Panc1 (cell line): ENCODE results near the gene SIM2. TPM values are rescaled to one million over a fixed set of nuclear protein-coding genes. Genes with fewer than 3 reads are reported as not detected.

Source experiments
- ATAC-seq: fragments of 200-7000 bp; cut with Tn5 transposase; 2 replicates; pipeline ENCODE4 v1.9.1; 2020; ENCODE audit warnings: mild to moderate bottlenecking, moderate library complexity
- BruUV-seq: library from RNA; stranded (reverse); fragments of 400-500 nt; replicated peaks from 2 replicates; lab custom pipeline; 2021; lab: Mats Ljungman, UMichigan
- CTCF ChIA-PET: fragments of 300-600 bp; sonication (Branson Sonifier 250); formaldehyde crosslinking; loops from one replicate; lab custom pipeline; 2022; ENCODE audit warnings: antibody characterized with exemption; lab: Charles Lee
- POLR2A ChIA-PET: fragments of 300-600 bp; sonication (Branson Sonifier 250); formaldehyde crosslinking; loops from one replicate; lab custom pipeline; 2022; ENCODE audit warnings: antibody characterized with exemption; lab: Charles Lee
- DNase-seq: peaks from one replicate; pipeline ENCODE4 v3.0.0-alpha.2; 2010; ENCODE audit warnings: low read depth, low spot score
- H3K27ac ChIP-seq: 2 replicates; pipeline ENCODE4 v1.5.1; 2011; ENCODE audit warnings: mild to moderate bottlenecking, low read length, inconsistent platforms
- H3K27me3 ChIP-seq: fragments of 200-500 bp; sonication (Bioruptor generic); 2 replicates; pipeline ENCODE4 v1.6.0; 2014; ENCODE audit warnings: low read length, inconsistent platforms; ENCODE audit not compliant: control insufficient read depth, insufficient read depth
- H3K36me3 ChIP-seq: fragments of 200-500 bp; sonication (Bioruptor generic); 2 replicates; pipeline ENCODE4 v1.5.1; 2014; ENCODE audit warnings: inconsistent platforms, mild to moderate bottlenecking, low read length, moderate library complexity; ENCODE audit not compliant: control insufficient read depth, insufficient read depth
- H3K4me1 ChIP-seq: 2 replicates; pipeline ENCODE4 v1.5.1; 2011; ENCODE audit warnings: inconsistent platforms, mild to moderate bottlenecking, low read length, moderate library complexity; ENCODE audit not compliant: control insufficient read depth, insufficient read depth
- H3K4me3 ChIP-seq, 2 experiments: 2 replicates each; pipeline ENCODE4 v1.5.1; 2011 to 2012; ENCODE audit warnings: low read depth in 2 of 2, low read length in 2 of 2, mild to moderate bottlenecking in 2 of 2, inconsistent platforms in 1 of 2, moderate library complexity in 1 of 2
- H3K9me3 ChIP-seq: fragments of 200-500 bp; sonication (Bioruptor generic); 2 replicates; pipeline ENCODE4 v1.5.1; 2014; ENCODE audit warnings: low read depth, mild to moderate bottlenecking, inconsistent platforms, low read length, moderate library complexity; ENCODE audit not compliant: control insufficient read depth, insufficient read depth
- CTCF ChIP-seq: fragments of 450-650 bp; IDR thresholded peaks from 2 replicates; pipeline ENCODE4 v1.5.1; 2017; ENCODE audit warnings: mild to moderate bottlenecking
- POLR2AphosphoS5 ChIP-seq: IDR thresholded peaks from 2 replicates; pipeline ENCODE4 v1.6.1; 2012; ENCODE audit warnings: mild to moderate bottlenecking, low read depth, low read length, moderate library complexity
- REST ChIP-seq, 2 experiments: IDR thresholded peaks; 2 replicates each; pipeline ENCODE4 v1.6.1; 2011 to 2012; ENCODE audit warnings: low read depth in 2 of 2, control low read depth in 1 of 2, low read length in 1 of 2, mild to moderate bottlenecking in 1 of 2, moderate library complexity in 1 of 2; ENCODE audit not compliant: insufficient read depth in 1 of 2
- SIN3A ChIP-seq: IDR thresholded peaks from 2 replicates; pipeline ENCODE4 v1.6.1; 2012; ENCODE audit warnings: low read depth, mild to moderate bottlenecking, low read length, moderate library complexity, borderline replicate concordance; ENCODE audit not compliant: insufficient read depth
- TCF7L2 ChIP-seq: IDR thresholded peaks from 2 replicates; pipeline ENCODE4 v1.6.1; 2011; ENCODE audit warnings: mild to moderate bottlenecking, low read depth, low read length, inconsistent platforms
- in situ Hi-C: cut with HindIII; loops from 2 replicates; pipeline ENCODE4 v1.10.0; 2016; ENCODE audit warnings: low sequenced_read_pairs, low pct_unique_long_range_greater_than_20kb
- intact Hi-C: fragments of 100-400 bp; cut with micrococcal nuclease; formaldehyde crosslinking; loops from one replicate; pipeline ENCODE4 v1.10.0; 2022; ENCODE audit not compliant: unreplicated experiment
- total RNA-seq: library from RNA; stranded (reverse); gene quantifications from one replicate; pipeline ENCODE4 v1.2.1, GENCODE V29; 2021; ENCODE audit not compliant: unreplicated experiment

The SIM2 gene
- total RNA-seq, 1 experiment from 2014 or later, result 11.5 TPM

DNA sequence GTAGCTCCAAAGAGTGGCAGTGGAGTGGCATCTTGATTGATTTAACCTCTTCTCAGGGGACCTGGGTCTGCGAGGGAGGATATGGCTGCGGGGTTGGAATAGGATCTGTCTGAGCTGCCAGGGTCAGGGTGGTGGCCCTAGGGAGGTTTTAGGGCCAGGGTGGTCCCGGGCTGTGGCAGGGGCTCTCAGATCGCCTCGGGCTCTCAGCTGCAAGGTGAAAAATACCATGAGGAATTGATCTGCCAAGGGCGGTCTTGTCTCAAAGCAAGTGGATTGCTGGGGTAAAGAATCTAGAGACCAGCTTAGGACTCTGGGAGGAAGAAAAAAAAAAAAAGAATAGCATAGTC is 3.7 kb downstream of the SIM2 start:
- intact Hi-C loops (no loop called here), in situ Hi-C loops (no loop called here)
- TF ChIP-seq TCF7L2 (no peak), POLR2AphosphoS5 (no peak), CTCF (no peak), REST (IDR thresholded peaks at IDR 0.05; ENCODE audit: insufficient read depth in 1 of 2, low read depth in 2 of 2, low read length in 1 of 2) (no peak), SIN3A (no peak)
- no peaks in the 10 kb centered on the region for H3K9me3 ChIP-seq
- DNase-seq, result no peak
- no TSS peak for BruUV-seq
- no peaks in the 10 kb centered on the region; the same call in 1 of the 2 replicates for H3K36me3 ChIP-seq
- peaks cover 12% of the 10 kb centered on the region for H3K4me1 ChIP-seq
- H3K27me3 ChIP-seq, result no peaks in the 10 kb centered on the region
- H3K27ac ChIP-seq, result peak overlapping the region; percentile 91
- ChIA-PET CTCF (interaction anchor here (2.1 kb wide), 1 partner anchor 72 kb away, joined by 6 read pairs; no protein-coding TSS in a partner anchor), POLR2A (no interaction called here)
- no peak for ATAC-seq
- no peak overlapping the region; a peak in 1 of 4 replicates for H3K4me3 ChIP-seq

- no peaks in the 10 kb centered on the region for H3K27me3 ChIP-seq
- ATAC-seq (no peak), DNase-seq (no peak)
- H3K4me1 ChIP-seq, result peaks cover 12% of the 10 kb centered on the region
- intact Hi-C loops, result no loop called here
- CTCF ChIA-PET, result interaction anchor here (2.1 kb wide), 1 partner anchor 72 kb away, joined by 6 read pairs; no protein-coding TSS in a partner anchor
- in situ Hi-C loops, result no loop called here
- H3K9me3 ChIP-seq, result no peaks in the 10 kb centered on the region
- no TSS peak for BruUV-seq
- TF ChIP-seq POLR2AphosphoS5, result no peak
- no peak for TF ChIP-seq SIN3A
- TF ChIP-seq TCF7L2, result no peak
- TF ChIP-seq REST (IDR thresholded peaks at IDR 0.05; ENCODE audit: insufficient read depth in 1 of 2, low read depth in 2 of 2, low read length in 1 of 2), result no peak
- TF ChIP-seq CTCF, result no peak
- POLR2A ChIA-PET, result no interaction called here
- H3K27ac ChIP-seq, result no peak overlapping the region
- no peaks in the 10 kb centered on the region; the same call in 1 of the 2 replicates for H3K36me3 ChIP-seq
- no peak overlapping the region for H3K4me3 ChIP-seq
Observed at GRCh38 chr21:36703123-36703522, 4.2 kb downstream of the SIM2 start.
